Keratinocyte (primary cell): ENCODE results near the gene L1CAM.

Experiments used
- CTCF ChIP-seq, 3 experiments: IDR thresholded peaks in 1 of 3; conservative IDR thresholded peaks in 1 of 3; optimal IDR thresholded peaks in 1 of 3; 2 replicates in 2 of 3; 3 replicates in 1 of 3; pipeline versions ENCODE3 to v1.5.1; 2011; ENCODE audit warnings: low read length in 3 of 3, mild to moderate bottlenecking in 3 of 3, moderate library complexity in 2 of 3, control low read depth in 1 of 3, inconsistent platforms in 1 of 3; ENCODE audit not compliant: insufficient read depth in 2 of 3; ENCODE audit errors: extremely low read depth in 1 of 3
- EZH2 ChIP-seq: IDR thresholded peaks from one replicate; pipeline ENCODE4 v1.6.1; 2012; ENCODE audit warnings: inconsistent platforms, mild to moderate bottlenecking, low read length, moderate library complexity

- no peak for TF ChIP-seq CTCF (optimal IDR thresholded peaks at IDR 0.05 in 1 of 3, IDR thresholded peaks at IDR 0.05 in 1 of 3, conservative IDR thresholded peaks at IDR 0.05 in 1 of 3; ENCODE audit: extremely low read depth in 1 of 3, insufficient read depth in 2 of 3, low read length in 3 of 3)
- no peak for TF ChIP-seq EZH2
Measured at GRCh38 chrX:153862369-153863250, 23.4 kb downstream of the L1CAM start.
